ENCODE measurements around the gene TBCCD1.
A peak's percentile ranks its signal among the peaks of the same experiment; 100 is the strongest.
"Not testable (repeated sequence)": the region's sequence is repeated elsewhere in the genome, so short reads cannot be mapped to it uniquely, and the experiment has no call there.

The TBCCD1 gene

DNA sequence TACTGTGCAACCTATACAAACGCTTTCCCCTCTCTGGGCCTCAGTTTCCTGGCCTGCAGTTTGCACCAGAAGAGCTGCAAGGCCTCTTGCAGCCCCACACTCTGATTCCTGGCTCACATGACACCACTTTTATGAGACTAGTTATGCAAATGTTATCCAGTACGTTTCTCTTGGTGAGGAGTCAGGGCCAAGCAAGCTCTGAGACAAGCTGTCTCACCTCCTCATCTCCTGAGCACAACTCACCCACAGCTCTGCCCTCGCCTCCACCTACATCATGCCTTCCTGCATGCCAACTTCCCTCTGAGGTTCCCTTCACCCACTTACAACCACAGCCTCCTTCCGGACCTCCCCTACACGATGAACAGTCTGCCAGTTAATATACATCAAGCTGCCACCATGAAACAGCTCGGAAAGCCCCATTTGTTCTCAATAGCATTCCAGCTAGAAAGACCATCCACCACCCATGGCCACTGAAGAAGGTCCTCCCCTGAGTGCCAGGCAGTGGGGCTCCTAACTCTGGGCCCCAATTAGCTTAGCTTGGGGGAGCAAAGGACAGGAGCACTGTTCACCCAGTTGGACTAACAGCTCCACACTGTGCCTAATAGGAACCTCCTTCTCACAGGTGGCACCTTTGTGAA, 48.0 kb downstream of the TBCCD1 start:
- no peak for DNase-seq (ENCODE audit: low read depth, low spot score)

DNA sequence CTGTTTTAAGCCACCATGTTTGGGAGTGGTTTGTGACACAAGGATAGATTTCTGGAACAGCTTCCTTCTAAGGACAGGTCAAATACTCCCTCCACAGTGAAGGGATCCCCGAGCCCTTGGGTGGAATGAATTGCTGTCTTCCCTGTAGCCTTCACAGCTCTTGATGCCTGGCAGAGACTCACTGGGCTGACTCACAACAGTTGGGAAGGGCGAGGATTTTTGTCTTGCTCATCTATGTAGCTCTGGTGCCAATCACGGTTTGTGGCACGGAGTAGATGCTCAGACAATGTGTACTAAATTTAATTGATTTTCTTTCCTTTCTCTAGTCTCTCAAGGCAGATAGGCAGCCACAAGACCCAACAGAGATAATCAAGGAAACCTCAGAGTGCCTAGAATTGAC, 49.9 kb downstream of the TBCCD1 start:
- DNase-seq (ENCODE audit: low read depth, low spot score), result no peak

DNA sequence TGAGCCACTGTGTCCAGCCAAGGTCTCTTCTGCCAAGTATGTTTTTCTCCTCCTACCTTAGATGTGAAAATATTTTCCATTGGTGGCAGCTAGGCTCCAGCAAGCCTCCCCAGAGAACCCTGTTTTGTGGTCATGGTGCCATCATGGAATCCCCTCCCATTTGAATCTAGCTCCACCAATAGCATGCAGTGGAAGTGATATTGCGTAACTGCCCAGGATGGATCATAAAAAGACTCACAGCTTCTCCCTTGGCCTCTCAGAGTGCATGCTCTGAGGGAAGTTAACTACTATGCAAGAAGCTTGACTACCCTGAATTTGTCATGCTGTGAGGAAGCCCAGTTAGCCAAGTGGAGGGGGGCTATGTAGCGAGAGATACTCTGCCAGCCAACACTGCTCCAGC, 50.5 kb downstream of the TBCCD1 start:
- DNase-seq (ENCODE audit: low read depth, low spot score), result no peak

DNA sequence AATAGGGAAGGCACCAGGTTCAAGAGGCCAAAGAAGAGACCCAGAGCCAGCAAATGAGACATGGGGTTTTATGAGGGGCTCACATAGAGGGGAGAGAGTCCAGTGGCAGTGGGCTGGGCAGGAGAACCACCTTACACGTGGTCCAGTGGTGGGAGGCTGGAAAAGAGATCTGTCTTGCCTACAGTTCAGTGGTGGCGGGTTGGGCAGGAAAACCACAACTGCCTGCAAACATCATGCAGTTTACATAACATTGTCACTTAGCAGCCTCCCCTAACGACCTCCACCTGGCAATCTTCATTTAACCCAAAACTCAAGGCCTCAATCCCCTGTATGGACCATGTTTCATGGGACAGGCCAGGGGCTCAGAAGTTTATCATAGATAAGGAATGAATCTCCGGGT, 52.0 kb downstream of the TBCCD1 start:
- DNase-seq (ENCODE audit: low read depth, low spot score), result no peak

DNA sequence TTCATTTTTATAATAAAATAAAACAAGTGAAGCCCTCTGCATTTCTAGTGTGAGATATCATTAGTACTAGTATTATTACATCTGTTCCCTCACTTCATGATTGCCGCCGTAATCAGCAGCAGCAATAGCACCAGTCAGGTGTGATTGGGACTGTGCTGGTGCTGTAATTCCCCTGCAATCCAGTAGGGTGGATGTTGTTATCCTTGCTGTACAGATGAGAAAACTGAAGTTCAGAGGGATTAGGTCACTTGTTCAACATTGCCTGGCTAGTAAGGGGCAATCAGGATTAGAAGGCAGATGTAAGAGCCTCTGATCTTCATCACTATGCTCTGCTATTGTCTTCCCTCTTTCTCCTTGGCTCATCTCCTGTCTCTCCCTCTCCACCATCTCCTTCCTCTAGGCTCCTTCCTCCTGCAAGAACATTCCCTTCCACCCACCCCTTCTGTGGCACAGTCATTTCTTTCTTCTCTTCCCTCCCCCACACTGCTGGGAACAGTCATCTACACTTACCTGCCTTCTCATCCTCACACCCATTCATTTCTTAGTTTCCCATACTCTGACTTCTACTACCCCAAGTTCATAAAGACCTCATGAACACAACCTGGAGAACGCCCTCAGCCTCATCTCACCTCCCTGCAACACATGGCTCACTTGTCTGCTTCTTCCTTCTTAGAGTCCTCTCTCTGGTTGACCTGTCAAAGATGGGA, 52.7 kb downstream of the TBCCD1 start:
- peak; percentile 38 for DNase-seq (ENCODE audit: low read depth, low spot score)

DNA sequence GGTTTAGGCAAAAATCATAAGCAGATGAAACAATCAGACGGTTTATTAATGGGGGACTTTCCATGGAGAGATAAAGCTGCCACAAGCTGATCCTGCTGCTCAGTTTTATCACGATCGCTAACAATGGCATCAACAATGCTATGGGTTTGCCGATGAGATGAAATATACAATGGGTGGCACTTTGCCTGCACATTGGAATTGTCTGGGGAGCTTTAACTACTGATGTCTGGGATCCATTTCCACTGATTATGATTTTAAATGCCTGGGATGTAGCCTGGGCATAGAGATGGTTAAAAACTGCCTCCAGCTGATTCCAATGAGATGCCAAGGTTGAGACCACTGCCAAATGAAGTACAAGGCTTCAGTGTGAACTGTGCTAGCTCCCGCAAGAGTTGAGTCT, 53.8 kb downstream of the TBCCD1 start:
- no peak for DNase-seq (ENCODE audit: low read depth, low spot score)

DNA sequence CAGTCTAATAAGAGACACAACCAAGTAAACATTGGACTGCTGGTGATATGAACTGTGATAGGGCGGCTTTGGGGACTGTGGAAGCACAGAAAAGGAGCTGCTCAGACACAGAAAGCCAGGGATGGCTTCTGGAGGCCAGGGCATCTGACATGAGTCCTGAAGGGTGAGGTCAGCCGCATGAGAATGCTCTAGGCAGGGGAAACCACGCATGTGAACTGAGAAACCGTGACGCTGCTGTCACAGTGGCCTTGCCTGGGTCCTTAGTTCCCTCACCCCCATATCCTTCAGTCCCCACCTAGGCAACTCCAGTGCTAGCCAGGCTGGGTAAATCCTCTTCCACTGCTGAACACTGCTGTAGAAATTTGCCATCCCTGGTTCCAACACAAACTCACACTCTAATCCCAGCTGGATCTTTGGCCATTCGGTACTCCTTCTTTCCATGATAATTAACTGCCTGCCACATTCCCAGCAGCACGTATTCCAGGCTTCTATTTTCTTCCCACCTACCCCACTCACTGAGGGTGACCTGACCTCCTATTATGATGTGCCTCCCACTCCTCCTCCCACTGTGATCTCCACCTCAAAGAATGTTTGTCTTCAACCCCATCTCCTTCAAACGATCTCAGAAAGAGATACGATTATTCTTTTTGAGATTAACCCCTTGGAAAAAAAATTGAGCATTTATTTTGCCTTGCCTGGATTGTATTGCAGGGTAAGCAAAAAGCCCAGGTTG, 54.4 kb downstream of the TBCCD1 start:
- no peak for DNase-seq (ENCODE audit: low read depth, low spot score)

DNA sequence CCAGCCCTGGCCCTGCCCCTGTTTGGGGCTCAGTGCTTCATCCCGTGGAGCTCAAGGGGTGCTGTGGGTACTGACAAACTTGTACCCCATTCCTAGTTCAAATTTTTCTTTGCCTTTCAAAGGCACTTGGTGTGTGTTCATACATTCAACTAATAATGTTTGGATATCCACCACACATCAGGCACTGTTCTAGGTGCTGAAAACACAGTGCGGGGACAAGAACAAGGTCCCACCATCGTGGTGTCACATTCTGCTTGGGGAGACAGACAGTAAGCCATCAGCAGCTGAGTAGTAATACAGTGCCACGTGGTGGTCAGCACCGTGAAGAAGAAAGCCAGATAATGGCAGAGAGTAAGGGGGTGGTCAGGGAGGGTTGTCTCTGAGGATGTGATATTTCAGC, 55.4 kb downstream of the TBCCD1 start:
- no peak for DNase-seq (ENCODE audit: low read depth, low spot score)

DNA sequence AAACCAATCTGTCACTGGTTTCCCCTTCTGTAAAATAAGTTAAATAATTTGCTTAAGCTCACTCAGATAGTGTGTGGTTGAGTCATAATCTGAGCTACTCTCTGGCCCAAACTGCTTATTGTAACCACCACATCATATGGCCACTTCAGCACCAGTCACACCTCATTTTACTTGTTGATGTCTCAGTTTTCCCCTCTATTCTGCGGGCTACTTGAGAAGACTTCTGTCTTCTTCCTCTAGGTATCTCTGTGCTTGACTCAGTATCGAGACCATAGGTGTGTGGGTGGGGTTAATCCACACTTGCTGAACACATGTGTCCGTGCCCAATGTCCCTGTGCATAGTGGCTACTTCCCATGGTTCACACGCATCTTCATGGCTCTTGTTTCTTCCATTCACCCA, 55.9 kb downstream of the TBCCD1 start:
- no peak for DNase-seq (ENCODE audit: low read depth, low spot score)

DNA sequence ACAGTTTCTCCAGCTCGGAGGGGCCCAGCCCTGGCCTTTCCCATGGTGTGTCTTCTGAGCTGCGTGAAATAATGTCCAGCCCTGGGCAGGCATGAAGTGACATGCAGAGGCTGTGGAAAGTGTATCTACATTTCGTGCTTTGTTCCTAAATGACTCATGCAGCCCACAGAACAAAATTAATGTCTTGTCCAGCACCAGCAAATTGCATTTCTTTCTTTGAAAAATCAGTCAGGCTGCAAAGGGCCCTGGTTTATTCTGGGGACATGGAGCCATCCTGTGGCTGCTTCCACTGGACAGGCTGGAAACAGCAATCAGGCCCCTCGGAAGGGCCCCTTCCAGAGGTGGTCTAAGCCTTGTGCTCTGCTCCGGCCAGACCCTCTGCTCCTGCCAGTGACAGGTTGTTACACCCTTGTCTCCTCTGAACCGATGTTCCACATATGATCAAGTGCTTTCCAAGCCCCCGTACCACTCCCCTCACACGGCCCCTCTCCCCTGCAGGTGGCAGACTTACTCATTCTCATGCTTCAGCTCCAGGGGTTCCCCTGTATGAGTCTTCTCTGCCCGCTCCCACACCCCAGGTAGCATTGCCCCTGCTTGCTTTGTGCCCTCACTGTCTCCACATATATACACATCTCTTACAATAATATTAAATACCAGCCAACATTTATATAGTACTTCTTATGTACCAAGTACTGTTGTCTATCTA, 56.6 kb downstream of the TBCCD1 start:
- DNase-seq (ENCODE audit: low read depth, low spot score), result no peak

DNA sequence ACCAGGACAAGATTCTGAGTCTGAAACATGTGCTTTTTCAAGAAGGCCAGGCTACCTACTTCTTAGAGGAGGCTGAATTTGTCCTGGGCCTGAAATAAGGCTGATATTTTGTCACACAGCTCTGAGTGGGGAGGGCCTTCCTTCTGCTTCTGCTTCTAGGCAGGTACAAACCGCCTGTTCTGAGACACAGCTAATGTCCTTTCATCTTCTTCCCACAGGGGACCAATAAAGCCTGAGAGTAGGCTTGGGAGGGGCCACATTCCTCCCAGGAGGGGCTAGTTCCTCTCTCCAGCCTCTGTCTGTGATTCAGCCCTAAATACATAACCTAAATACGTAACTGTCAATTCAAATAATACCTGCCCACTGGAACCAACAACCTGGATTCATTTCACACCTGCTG, 57.7 kb downstream of the TBCCD1 start:
- DNase-seq (ENCODE audit: low read depth, low spot score), result no peak

DNA sequence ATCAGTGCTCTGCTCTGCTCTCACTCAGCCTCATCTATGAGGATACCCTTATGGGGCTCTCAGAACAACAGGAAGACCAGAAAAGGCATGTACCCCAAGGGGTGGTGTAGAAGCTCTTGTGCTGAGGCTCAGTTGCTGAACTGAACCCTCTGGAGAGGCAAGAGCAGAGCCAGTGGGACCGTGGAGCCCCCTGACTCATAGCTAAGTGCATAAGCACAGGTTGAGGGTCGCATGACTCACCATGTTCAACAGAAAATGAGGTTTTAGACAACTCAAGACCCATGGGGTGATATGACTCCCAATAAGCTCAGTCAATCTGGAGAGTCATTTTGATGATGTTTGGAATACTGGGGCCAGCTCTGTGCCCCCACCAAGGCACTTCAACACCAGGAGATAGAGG, 60.3 kb downstream of the TBCCD1 start:
- DNase-seq (ENCODE audit: low read depth, low spot score), result no peak

DNA sequence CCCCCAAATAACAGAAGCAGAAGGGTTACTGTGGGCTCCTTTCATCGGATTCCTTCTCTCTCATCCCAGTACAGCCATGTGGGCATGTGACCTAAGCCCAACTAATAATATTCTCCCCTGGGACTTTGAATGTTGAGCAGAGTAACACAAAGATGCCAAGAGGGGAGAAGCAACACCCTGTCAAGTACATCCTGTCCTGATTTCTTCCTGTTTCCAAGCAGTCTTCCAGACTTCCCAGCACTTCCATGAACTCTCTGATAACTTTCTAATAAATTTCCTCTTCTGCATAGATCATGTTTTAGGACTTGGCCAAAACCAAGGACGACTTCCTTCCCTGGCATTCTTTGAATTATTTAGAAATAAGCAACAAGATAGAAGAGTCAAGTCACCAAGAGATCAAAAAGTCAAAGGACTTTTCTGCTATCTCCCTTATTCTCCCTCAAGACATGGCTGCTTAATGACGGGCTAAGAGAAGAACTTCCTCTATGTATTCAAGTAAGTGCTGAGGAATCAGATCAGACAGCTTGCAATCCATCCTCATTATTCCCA, 60.9 kb downstream of the TBCCD1 start:
- DNase-seq (ENCODE audit: low read depth, low spot score), result no peak

DNA sequence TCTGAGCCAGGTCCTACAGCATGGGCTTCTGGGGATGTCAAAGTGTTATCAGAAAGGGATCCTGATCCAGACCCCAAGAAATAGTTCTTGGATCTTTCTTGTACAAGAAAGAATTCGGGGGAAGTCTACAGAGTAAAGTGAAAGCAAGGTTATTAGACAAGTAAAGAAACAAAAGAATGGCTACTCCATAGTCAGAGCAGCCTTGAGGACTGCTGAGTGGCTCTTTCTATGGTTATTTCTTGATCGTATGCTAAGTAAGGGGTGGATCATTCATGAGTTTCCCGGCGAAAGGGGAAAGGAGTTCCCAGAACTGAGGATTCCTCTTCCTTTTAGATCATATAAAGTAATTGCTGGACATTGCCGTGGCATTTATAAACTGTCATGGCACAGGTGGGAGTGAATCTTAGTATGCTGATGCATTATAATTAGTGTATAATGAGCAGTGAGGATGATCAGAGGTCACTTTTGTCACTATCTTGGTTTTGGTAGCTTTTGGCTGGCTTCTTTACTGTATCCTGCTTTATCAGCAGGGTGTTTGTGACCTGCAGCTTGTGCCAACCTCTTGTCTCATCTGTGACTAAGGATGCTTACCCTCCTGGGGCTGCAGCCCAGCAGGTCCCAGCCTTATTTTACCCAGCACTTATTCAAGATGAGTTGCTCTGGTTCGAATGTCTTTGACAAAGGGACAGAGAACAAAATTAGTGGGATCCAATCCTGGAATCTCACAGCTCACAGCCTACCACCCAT, 64.0 kb downstream of the TBCCD1 start:
- DNase-seq (ENCODE audit: low read depth, low spot score), result no peak

DNA sequence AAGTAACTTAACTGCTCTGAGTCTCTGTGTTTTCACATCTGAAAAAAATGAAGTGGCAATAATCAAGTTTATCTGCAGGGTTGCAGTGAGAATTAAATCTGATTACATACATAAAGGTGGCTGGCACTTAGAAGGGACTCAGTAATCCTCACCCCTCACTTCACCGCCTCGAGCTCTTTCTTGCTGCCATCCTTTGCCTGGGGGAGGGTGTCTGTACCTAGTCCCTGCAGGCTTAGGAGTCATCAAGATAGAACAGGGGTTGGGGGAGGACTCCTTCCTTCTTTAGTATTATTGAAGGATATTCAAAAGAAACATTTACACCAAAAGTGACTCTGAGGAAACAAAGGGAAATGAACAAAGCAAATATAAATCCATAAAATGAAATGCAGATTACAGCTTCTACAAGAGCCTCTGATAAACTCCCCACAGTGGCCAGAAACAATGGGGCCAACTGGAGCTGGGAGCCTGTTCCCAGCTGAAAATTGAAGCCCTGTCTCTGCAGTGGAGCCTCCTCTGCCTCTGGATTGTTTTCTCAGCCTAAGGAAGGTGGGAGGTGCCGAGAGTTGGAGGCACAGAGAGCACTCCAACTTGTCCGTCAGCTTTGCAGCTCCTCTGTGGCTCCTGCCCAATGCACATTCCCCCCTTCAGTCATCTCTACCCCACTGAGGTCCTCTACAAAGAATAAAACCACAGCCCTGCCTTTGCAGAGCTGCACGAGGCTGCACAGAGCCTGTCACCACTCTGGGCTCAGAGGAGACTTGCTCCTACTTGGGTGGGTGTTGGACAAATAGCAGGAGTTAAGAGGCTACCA, 64.8 kb downstream of the TBCCD1 start:
- no peak for DNase-seq (ENCODE audit: low read depth, low spot score)

DNA sequence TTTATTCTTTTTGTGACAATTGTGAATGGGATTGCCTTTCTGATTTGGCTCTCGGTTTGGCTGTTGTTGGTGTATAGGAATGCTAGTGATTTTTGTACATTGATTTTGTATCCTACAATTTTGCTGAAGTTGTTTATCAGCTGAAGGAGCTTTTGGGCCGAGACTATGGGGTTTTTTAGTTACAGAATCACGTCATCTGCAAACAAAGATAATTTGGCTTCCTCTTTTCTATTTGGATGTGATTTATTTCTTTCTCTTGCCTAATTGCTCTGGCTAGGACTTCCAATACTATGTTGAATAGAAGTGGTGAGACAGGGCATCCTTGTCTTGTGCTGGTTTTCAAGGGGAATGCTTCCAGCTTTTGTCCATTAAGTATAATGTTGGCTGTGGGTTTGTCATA, 67.2 kb downstream of the TBCCD1 start:
- not testable (repeated sequence) for DNase-seq (ENCODE audit: low read depth, low spot score)

DNA sequence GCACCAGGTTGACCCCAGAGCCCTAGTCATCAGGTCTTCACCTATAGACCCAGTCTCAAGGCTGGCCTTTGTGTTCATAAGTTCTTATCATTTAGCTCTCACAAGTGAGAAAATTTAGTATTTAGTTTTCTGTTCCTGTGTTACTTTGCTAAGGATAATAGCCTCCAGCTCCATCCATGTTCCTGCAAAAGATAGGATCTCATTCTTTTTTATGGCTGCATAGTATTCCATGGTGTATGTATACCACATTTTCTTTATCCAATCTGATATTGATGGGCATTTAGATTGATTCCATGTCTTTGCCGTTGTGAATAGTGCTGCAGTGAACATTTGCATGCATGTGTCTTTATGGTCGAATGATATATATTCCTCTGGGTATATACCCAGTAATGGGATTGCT, 69.1 kb downstream of the TBCCD1 start:
- not testable (repeated sequence) for DNase-seq (ENCODE audit: low read depth, low spot score)

DNA sequence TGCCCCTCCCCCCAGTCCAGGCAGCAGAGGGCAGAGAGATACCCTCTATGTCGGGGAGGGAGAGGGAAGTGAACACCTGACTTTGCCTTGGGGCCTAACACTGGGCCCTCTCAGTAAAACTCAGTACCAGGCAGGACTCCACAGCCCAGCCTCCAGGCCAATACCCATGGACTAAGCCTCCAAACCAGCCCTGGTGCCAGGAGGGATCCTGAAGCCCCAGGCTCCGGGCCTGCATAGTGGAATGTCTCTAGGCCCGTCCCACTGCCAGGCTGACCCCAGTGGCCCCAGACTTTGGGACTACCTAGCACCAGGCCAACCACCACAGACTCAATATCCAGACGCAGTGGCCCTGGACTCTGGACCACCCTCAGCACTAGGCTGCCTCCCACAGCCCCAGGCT, 69.5 kb downstream of the TBCCD1 start:
- no peak for DNase-seq (ENCODE audit: low read depth, low spot score)

DNA sequence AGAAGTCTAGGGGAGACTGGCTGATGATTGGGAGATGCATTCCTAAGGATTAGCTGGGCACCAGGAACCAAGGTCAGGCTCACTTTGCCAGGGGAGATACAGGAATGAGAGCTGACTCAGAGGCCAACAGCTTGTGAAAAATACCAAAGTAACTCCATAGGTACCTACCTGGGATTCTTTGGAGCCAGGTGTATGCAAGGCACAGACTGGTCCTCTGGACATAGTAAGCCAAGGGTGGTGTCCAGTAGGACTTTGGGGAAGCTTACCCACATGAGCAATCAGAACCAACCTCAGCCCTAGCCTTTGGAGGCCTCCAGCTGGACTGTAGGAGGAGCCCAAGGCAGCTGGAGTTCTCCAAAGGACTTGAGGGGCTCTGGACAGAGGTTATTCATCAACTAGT, 70.5 kb downstream of the TBCCD1 start:
- no peak for DNase-seq (ENCODE audit: low read depth, low spot score)
